D721Med (cell line): ENCODE data around the gene PPP2R5C.

Source experiments
- DNase-seq: peaks from one replicate; pipeline ENCODE4 v3.0.0; 2011; ENCODE audit warnings: low spot score; ENCODE audit not compliant: insufficient read length
- FAIRE-seq: peaks from 2 replicates; lab custom pipeline; 2011; peaks lifted over from hg19 to GRCh38; lab: Jason Lieb, UNC
- CTCF ChIP-seq: IDR thresholded peaks from 2 replicates; pipeline ENCODE4 v1.5.1; 2012; ENCODE audit warnings: mild to moderate bottlenecking, control low read depth; ENCODE audit not compliant: insufficient read depth; ENCODE audit errors: missing control alignments

Gene PPP2R5C

GRCh38 chr14:101839236-101839635 is 77.7 kb downstream of the PPP2R5C start:
- TF ChIP-seq CTCF = no peak
- DNase-seq (no peak), FAIRE-seq (no peak)

GRCh38 chr14:101839661-101840060 is 78.2 kb downstream of the PPP2R5C start:
- FAIRE-seq (no peak), DNase-seq (no peak)
- no peak for TF ChIP-seq CTCF

- FAIRE-seq (no peak), DNase-seq (no peak)
- no peak for TF ChIP-seq CTCF
Measured at GRCh38 chr14:101840649-101841369, 79.3 kb downstream of the PPP2R5C start.

GRCh38 chr14:101843038-101843437 is 81.5 kb downstream of the PPP2R5C start:
- TF ChIP-seq CTCF = no peak
- no peak for DNase-seq
- no peak for FAIRE-seq

GRCh38 chr14:101843665-101844064 is 82.2 kb downstream of the PPP2R5C start:
- no peak for FAIRE-seq
- DNase-seq = no peak
- TF ChIP-seq CTCF = no peak

GRCh38 chr14:101844219-101844618 is 82.7 kb downstream of the PPP2R5C start:
- TF ChIP-seq CTCF = no peak
- no peak for FAIRE-seq

GRCh38 chr14:101844751-101845150 is 83.2 kb downstream of the PPP2R5C start:
- no peak for DNase-seq
- TF ChIP-seq CTCF = no peak
- no peak for FAIRE-seq

More at GRCh38 chr14:101844219-101844618, 82.7 kb downstream of the PPP2R5C start:
- no peak for DNase-seq
